SK-N-MC (cell line): ENCODE data around the gene FAM229A.

Source experiments
- EZH2 ChIP-seq: fragments of 200-600 bp; sonication (generic); IDR thresholded peaks from one replicate; pipeline ENCODE4 v1.6.1; 2017; ENCODE audit warnings: antibody characterized with exemption
- POLR2AphosphoS5 ChIP-seq: IDR thresholded peaks from 2 replicates; pipeline ENCODE4 v1.6.1; 2012; ENCODE audit warnings: mild to moderate bottlenecking, low read depth, low read length, borderline replicate concordance

DNA sequence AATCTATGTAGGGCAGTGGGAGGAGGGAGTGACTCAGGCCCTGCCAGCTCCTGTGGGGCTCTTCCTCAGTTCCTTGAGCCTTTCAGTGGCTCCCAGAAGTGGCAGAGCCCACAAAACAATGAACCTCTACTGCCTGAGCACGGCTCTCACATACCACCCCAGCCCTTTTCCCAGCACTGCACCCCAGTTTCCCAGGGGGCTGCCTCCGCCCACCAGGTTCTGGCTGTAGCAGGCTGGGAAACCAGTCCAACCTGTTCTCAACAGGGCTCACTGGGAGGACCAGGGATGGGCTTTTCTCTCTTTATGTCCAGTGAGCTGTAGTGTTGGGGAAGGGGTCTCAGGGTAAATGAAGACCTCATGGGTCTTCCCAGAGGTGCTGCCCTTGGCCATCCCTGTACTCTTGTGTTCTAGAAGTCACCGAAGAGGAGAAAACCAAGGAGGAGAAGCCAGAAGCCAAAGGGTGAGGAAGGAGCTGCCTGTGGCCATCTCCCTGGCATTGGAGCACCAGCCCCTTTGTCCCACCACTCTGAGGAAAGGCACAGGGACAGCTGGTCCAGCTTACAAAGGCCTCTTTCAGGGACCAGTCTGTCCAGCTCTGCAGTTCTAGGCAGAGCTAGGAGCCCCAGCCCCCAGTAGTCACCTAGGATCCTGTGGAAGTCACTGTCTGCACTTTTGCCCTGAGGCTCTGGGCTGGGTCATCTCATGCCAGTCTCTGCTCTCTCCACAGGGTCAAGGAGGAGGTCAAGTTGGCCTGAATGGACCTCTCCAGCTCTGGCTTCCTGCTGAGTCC is 29.8 kb downstream of the FAM229A start:
- TF ChIP-seq EZH2 (no peak), POLR2AphosphoS5 (no peak; the same call in none of the 2 replicates)
